Lower lobe of right lung (tissue), 2 donors: ENCODE results near the gene FHIP1B. TPM values are rescaled to one million over a fixed set of nuclear protein-coding genes. Genes with fewer than 3 reads are reported as not detected.
A peak's percentile ranks its signal among the peaks of the same experiment; 100 is the strongest.

Experiments
- ATAC-seq, 2 donors: fragments of 200-7000 bp; cut with Tn5 transposase; one replicate each; pipeline ENCODE4 v1.9.1; 2020 to 2022; ENCODE audit warnings: mild to moderate bottlenecking in 2 of 2, moderate library complexity in 2 of 2
- DNase-seq: peaks from one replicate; pipeline ENCODE4 v3.0.0-alpha.2; 2020
- H3K27ac ChIP-seq: fragments of 200-600 bp; one replicate; pipeline ENCODE4 v1.8.0; 2022
- H3K27me3 ChIP-seq: fragments of 200-600 bp; one replicate; pipeline ENCODE4 v1.8.0; 2022; ENCODE audit warnings: low read depth
- H3K36me3 ChIP-seq: fragments of 200-600 bp; one replicate; pipeline ENCODE4 v1.8.0; 2022; ENCODE audit warnings: mild to moderate bottlenecking
- H3K4me1 ChIP-seq: fragments of 200-600 bp; one replicate; pipeline ENCODE4 v1.8.0; 2022
- H3K4me3 ChIP-seq: fragments of 200-600 bp; one replicate; pipeline ENCODE4 v1.8.0; 2022; ENCODE audit warnings: mild to moderate bottlenecking
- H3K9me3 ChIP-seq: fragments of 200-600 bp; one replicate; pipeline ENCODE4 v1.8.0; 2022
- intact Hi-C: fragments of 100-400 bp; cut with DNase I; formaldehyde crosslinking; loops from one replicate; pipeline ENCODE4 v1.11.0; 2022
- total RNA-seq: library from RNA; stranded (reverse); fragmentation: NEBNext Ultra II Directional; extraction: Animal tissue kit (Norgen Biotek cat#: 25700); gene quantifications from one replicate; pipeline ENCODE4 v1.2.1, GENCODE V29; 2021
- TF ChIP-seq, protein P1 (sequence below): fragments of 200-600 bp; IDR thresholded peaks from one replicate; pipeline ENCODE4 v1.8.0; 2022; ENCODE audit warnings: antibody characterized with exemption, mild to moderate bottlenecking
- donor health status: DM: no; HTN: yes; CAD: no; lungs with severe emphysema.

The FHIP1B gene
- total RNA-seq, 1 donor from 2014 or later: 37.1 TPM

DNA sequence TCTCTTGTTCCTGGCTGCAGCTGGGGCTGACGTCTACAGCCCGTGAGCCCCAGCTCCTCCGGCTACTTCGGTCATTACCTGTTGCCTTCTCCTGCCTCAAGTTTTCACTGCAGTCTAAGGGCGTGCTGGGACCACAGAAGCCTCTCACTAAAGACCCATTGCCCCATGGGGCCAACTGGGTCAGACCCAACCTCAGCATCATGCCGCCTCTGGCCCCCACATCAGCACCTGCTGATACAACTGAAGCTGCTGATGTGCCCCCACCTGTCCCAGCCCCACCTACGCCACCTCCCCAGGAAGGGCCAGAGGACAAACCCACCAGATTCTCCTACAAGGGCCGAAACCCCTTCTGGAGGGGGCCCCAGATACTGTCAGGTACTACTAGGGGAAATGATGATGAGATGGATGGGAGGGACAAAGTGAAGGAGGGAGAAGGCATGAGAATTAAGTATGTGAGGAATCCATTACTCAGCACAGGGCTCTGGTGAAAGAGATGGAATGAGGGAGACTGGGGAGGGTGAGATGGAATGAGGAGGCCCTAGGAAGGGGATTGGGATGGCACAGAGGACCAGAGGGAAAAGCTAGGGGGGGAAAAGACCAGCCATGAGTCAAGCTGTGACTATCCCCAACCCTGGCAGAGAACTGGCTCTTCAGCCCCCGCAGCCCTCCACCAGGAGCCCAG is 24.0 kb downstream of the FHIP1B start:
- no peak overlapping the region for H3K4me3 ChIP-seq
- no peaks in the 10 kb centered on the region for H3K27me3 ChIP-seq
- no peak for ATAC-seq
- TF ChIP-seq, protein P1, sequence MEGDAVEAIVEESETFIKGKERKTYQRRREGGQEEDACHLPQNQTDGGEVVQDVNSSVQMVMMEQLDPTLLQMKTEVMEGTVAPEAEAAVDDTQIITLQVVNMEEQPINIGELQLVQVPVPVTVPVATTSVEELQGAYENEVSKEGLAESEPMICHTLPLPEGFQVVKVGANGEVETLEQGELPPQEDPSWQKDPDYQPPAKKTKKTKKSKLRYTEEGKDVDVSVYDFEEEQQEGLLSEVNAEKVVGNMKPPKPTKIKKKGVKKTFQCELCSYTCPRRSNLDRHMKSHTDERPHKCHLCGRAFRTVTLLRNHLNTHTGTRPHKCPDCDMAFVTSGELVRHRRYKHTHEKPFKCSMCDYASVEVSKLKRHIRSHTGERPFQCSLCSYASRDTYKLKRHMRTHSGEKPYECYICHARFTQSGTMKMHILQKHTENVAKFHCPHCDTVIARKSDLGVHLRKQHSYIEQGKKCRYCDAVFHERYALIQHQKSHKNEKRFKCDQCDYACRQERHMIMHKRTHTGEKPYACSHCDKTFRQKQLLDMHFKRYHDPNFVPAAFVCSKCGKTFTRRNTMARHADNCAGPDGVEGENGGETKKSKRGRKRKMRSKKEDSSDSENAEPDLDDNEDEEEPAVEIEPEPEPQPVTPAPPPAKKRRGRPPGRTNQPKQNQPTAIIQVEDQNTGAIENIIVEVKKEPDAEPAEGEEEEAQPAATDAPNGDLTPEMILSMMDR: no peak
- no peaks in the 10 kb centered on the region for H3K4me1 ChIP-seq
- intact Hi-C loops: no loop called here
- no peak for DNase-seq
- no peak overlapping the region for H3K27ac ChIP-seq
- no peaks in the 10 kb centered on the region for H3K9me3 ChIP-seq
- peaks cover 90% of the 10 kb centered on the region for H3K36me3 ChIP-seq

DNA sequence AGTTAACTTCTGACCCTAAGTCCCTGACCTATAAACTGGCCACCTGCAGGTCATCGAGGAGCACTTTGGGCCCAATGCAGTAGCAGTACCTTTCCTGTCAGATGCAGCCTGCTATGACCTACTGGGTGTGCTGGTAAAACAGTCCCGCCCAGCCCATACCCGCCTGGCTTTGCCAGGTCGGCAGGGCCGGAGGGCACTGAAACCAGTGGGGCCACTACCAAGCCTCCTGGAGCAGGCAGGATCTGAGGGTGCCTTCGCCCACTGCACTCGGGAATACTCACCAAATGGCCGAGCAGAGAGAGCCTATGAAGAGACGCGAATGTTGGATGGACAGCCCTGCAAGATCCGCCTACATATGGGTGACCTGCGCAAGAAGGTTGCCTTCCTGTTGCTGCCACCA is 24.6 kb downstream of the FHIP1B start:
- peak in 1 of 2 donors; percentile 12 for ATAC-seq
- Histone ChIP-seq H3K36me3 (peaks cover 87% of the 10 kb centered on the region), H3K4me1 (no peaks in the 10 kb centered on the region), H3K27me3 (no peaks in the 10 kb centered on the region), H3K4me3 (no peak overlapping the region), H3K9me3 (no peaks in the 10 kb centered on the region), H3K27ac (no peak overlapping the region)
- TF ChIP-seq, protein P1: no peak
- no peak for DNase-seq
- intact Hi-C loops: no loop called here

DNA sequence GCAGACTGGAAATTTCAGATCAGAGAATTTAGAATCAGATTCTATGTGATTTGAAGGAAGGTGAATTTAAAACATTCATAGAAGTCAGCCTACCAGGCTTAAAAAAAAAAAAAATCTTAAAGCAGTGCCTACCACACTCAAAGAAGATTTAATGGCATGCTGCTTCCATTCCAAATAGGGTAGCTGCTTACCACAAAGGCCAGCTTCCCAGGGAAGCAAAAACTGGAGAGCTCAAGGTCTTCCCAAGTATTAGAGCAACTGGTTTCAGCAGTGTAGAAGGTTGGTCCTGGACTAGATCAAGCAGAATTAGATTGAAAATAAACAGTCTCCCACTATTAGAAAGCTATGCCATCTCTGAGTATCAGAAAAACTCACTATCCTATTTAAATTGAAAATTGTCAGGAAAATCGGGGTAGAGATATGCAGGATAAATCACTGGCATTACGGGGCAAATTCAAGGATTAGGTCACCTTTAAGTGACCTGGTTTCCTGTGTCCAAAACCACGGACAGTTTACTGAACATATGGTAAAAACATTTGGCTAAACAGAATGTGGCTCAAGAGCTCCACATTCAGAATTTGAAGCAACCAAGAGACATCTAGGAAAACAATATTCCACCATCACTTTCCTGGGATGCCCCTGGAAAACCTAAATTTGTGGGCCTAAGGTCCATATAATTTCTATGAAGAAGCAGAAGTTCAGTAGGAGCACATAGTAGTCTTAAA is 27.8 kb downstream of the FHIP1B start:
- Histone ChIP-seq H3K27ac (no peak overlapping the region), H3K4me3 (no peak overlapping the region), H3K36me3 (peaks cover 55% of the 10 kb centered on the region), H3K9me3 (no peaks in the 10 kb centered on the region), H3K4me1 (no peaks in the 10 kb centered on the region), H3K27me3 (no peaks in the 10 kb centered on the region)
- intact Hi-C loops: no loop called here
- ATAC-seq: no peak
- TF ChIP-seq, protein P1: no peak
- DNase-seq: no peak

DNA sequence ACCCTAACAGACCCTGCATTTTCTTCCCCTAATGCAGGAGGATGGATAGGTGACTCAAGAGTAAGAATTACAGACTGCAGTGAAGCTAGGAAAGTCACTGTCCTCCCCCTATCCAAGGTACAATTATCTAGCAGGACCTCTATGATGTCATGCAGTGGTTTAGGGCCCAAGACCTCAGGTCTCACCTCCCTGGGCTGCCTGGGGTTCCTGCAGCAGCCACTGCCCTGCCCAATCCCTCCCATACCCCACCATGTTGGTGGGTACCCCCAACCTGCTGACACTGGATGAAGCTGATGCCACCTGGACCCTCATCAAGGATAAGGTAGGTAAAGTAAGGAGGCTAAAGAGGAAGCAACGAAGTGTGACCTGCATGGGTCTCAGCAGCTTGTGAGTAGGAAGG is 29.1 kb downstream of the FHIP1B start, which contains the start of gene C11orf42:
C11orf42 (plus strand) TSS at position 192 of the 400 bp plus-strand sequence; CDS start at position 251, 59 bp downstream.
- intact Hi-C loops: no loop called here
- no peak for DNase-seq
- TF ChIP-seq, protein P1: no peak
- ATAC-seq: no peak
- Histone ChIP-seq H3K27ac (no peak within 1 kb of the TSS), H3K4me3 (no peak within 1 kb of the TSS), H3K27me3 (no peaks in the 10 kb centered on the region), H3K9me3 (no peaks in the 10 kb centered on the region), H3K4me1 (no peaks in the 10 kb centered on the region), H3K36me3 (peaks cover 43% of the 10 kb centered on the region)

DNA sequence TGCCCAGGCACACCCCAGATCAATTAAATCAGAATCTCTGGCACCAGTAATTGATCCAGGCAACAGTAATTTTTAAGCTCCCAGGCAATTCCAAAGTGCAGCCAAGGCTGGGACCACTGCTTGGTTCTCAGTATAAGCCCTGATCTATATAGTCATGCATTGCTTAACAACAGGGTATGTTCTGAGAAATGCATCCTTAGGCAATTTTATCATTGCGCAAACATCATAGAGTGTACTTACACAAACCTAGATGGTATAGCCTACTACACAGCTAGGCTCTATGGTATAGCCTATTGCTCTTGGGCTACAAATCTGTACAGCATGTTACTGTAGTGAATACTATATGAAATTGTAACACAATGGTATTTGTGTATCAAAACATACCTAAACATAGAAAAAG is 29.7 kb downstream of the FHIP1B start:
- Histone ChIP-seq H3K4me3 (no peak overlapping the region), H3K27me3 (no peaks in the 10 kb centered on the region), H3K4me1 (no peaks in the 10 kb centered on the region), H3K27ac (no peak overlapping the region), H3K36me3 (peaks cover 36% of the 10 kb centered on the region), H3K9me3 (no peaks in the 10 kb centered on the region)
- intact Hi-C loops: no loop called here
- TF ChIP-seq, protein P1: no peak
- ATAC-seq (no peak), DNase-seq (no peak)
